ENCODE data around the gene REC8. TPM values are rescaled to one million over a fixed set of nuclear protein-coding genes. Genes with fewer than 3 reads are reported as not detected.

The REC8 gene
- total RNA-seq, 1 experiment from 2014 or later = 7.6 TPM

GRCh38 chr14:24122416-24122815 is 49.5 kb upstream of the REC8 start:
- DNase-seq (ENCODE audit: low read depth, low spot score) = no peak
- ATAC-seq = no peak
- Histone ChIP-seq H3K9me2 (ENCODE audit: insufficient read depth) (no peaks in the 10 kb centered on the region), H3K27ac (ENCODE audit: low read depth, low read length) (no peak overlapping the region), H3K9me3 (ENCODE audit: control insufficient read depth in 1 of 2, insufficient read depth in 1 of 2, low read depth in 1 of 2, low read length in 2 of 2) (no peaks in the 10 kb centered on the region), H3K27me3 (ENCODE audit: insufficient read depth, low read length) (no peaks in the 10 kb centered on the region), H3K9ac (ENCODE audit: low read length) (no peak overlapping the region), H3K4me1 (ENCODE audit: control insufficient read depth in 1 of 2, insufficient read depth in 2 of 2, low read length in 2 of 2) (no peaks in the 10 kb centered on the region), H2AFZ (ENCODE audit: low read depth, low read length, poor library complexity, severe bottlenecking) (no peak overlapping the region), H4K20me1 (ENCODE audit: insufficient read depth) (no peaks in the 10 kb centered on the region), H3K4me3 (replicated peaks in 1 of 2; ENCODE audit: low read depth in 1 of 2, low read length in 2 of 2) (no peak overlapping the region), H3K36me3 (ENCODE audit: control insufficient read depth in 1 of 2, insufficient read depth in 2 of 2, low read length in 2 of 2) (peaks cover 18 to 28% of the 10 kb centered on the region in 2 experiments), H3K4me2 (ENCODE audit: low read length) (no peak overlapping the region), H3K79me2 (ENCODE audit: insufficient read depth, low read length) (no peaks in the 10 kb centered on the region)
- no TSS peak for BruUV-seq (replicated peaks)
- ChIA-PET POLR2A (no interaction called here), CTCF (interaction anchor here (1.0 kb wide), 1 partner anchor 9 kb away, joined by 3 read pairs; no protein-coding TSS in a partner anchor), RAD21 (ENCODE audit: low non-redundant PET in 1 of 2, low total read pairs in 2 of 2, uncharacterized antibody in 2 of 2, unreplicated experiment in 2 of 2) (no interaction called here)
- intact Hi-C loops (cut with micrococcal nuclease) = no loop called here
- TF ChIP-seq ELF1 (IDR thresholded peaks at IDR 0.05; ENCODE audit: borderline replicate concordance, low read depth) (no peak), SIN3A (IDR thresholded peaks at IDR 0.05; ENCODE audit: low read depth) (no peak), ZNF274 (IDR thresholded peaks at IDR 0.05; ENCODE audit: low read depth, low read length) (no peak), YY1 (IDR thresholded peaks at IDR 0.05; ENCODE audit: extremely low read depth, insufficient replicate concordance, low read depth, low read length) (no peak), FOSL1 (IDR thresholded peaks at IDR 0.05; ENCODE audit: low read depth) (no peak)

- intact Hi-C loops (cut with micrococcal nuclease) = no loop called here
- POLR2A ChIA-PET = no interaction called here
- no peak overlapping the region for H2AFZ ChIP-seq (ENCODE audit: low read depth, low read length, poor library complexity, severe bottlenecking)
- CTCF ChIA-PET = no interaction called here
- H3K4me3 ChIP-seq (replicated peaks in 1 of 2; ENCODE audit: low read depth in 1 of 2, low read length in 2 of 2) = no peak overlapping the region
- H3K9me3 ChIP-seq (ENCODE audit: control insufficient read depth in 1 of 2, insufficient read depth in 1 of 2, low read depth in 1 of 2, low read length in 2 of 2) = no peaks in the 10 kb centered on the region
- no peaks in the 10 kb centered on the region for H4K20me1 ChIP-seq (ENCODE audit: insufficient read depth)
- DNase-seq (ENCODE audit: low read depth, low spot score) (no peak), ATAC-seq (no peak)
- no peak overlapping the region for H3K9ac ChIP-seq (ENCODE audit: low read length)
- H3K79me2 ChIP-seq (ENCODE audit: insufficient read depth, low read length) = no peaks in the 10 kb centered on the region
- no peak overlapping the region for H3K4me2 ChIP-seq (ENCODE audit: low read length)
- H3K4me1 ChIP-seq (ENCODE audit: control insufficient read depth in 1 of 2, insufficient read depth in 2 of 2, low read length in 2 of 2) = no peaks in the 10 kb centered on the region
- RAD21 ChIA-PET (ENCODE audit: low non-redundant PET in 1 of 2, low total read pairs in 2 of 2, uncharacterized antibody in 2 of 2, unreplicated experiment in 2 of 2) = no interaction called here
- H3K27me3 ChIP-seq (ENCODE audit: insufficient read depth, low read length) = no peaks in the 10 kb centered on the region
- H3K27ac ChIP-seq (ENCODE audit: low read depth, low read length) = no peak overlapping the region
- H3K36me3 ChIP-seq (ENCODE audit: control insufficient read depth in 1 of 2, insufficient read depth in 2 of 2, low read length in 2 of 2) = peaks cover 18 to 24% of the 10 kb centered on the region in 2 experiments
- no TSS peak for BruUV-seq (replicated peaks)
- no peaks in the 10 kb centered on the region for H3K9me2 ChIP-seq (ENCODE audit: insufficient read depth)
- no peak for TF ChIP-seq SP1 (IDR thresholded peaks at IDR 0.05; ENCODE audit: low read depth)
- TF ChIP-seq ELF1 (IDR thresholded peaks at IDR 0.05; ENCODE audit: borderline replicate concordance, low read depth) = no peak
- TF ChIP-seq CBX3 (IDR thresholded peaks at IDR 0.05; ENCODE audit: low read depth) = no peak
- TF ChIP-seq YY1 (IDR thresholded peaks at IDR 0.05; ENCODE audit: extremely low read depth, insufficient replicate concordance, low read depth, low read length) = no peak
- TF ChIP-seq REST (IDR thresholded peaks at IDR 0.05; ENCODE audit: low read depth) = no peak
- TF ChIP-seq ZBTB33 (IDR thresholded peaks at IDR 0.05; ENCODE audit: extremely low read depth, insufficient replicate concordance, low read length) = no peak
- no peak for TF ChIP-seq CEBPB (IDR thresholded peaks at IDR 0.05; ENCODE audit: low read depth)
- no peak for TF ChIP-seq FOSL1 (IDR thresholded peaks at IDR 0.05; ENCODE audit: low read depth)
- TF ChIP-seq CTCF (IDR thresholded peaks at IDR 0.05 in 2 of 3, conservative IDR thresholded peaks at IDR 0.05 in 1 of 3; ENCODE audit: borderline replicate concordance in 1 of 3, insufficient read depth in 1 of 3, low read depth in 2 of 3, low read length in 2 of 3) = no peak
- TF ChIP-seq SRF (IDR thresholded peaks at IDR 0.05; ENCODE audit: low read depth) = no peak
- TF ChIP-seq RAD21 (IDR thresholded peaks at IDR 0.05; ENCODE audit: low read depth) = no peak
Measured at GRCh38 chr14:24122898-24123297, 49.0 kb upstream of the REC8 start.

Data from HCT116 (cell line).